Measurements from ENCODE around the gene PRKAR2A.
"Not testable (repeated sequence)": the region's sequence is repeated elsewhere in the genome, so short reads cannot be mapped to it uniquely, and the experiment has no call there.

The PRKAR2A gene

GRCh38 chr3:48830715-48831114 is 17.0 kb downstream of the PRKAR2A start:
- no peak for TF ChIP-seq CTCF (IDR thresholded peaks at IDR 0.05; ENCODE audit: low read depth, low read length)
- in situ Hi-C loops (cut with HindIII; ENCODE audit: low sequenced_read_pairs): no loop called here
- no peak for DNase-seq (ENCODE audit: low read depth, low spot score)
- no peak overlapping the region for H3K4me3 ChIP-seq (ENCODE audit: low read depth, low read length)

DNA sequence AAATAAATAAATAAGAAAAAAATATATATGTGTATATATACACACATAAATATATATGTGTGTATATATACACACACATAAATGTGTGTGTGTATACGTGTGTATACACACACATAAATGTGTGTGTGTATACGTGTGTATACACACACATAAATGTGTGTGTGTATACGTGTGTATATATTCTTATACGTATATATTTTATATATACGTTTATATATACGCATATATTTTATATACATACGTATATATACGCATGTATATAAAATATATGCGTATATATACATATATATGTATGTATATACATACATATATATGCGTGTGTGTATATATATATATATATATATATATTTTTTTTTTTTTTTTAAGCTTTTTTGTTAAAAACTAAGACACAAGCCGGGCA is 18.1 kb downstream of the PRKAR2A start:
- in situ Hi-C loops (cut with HindIII; ENCODE audit: low sequenced_read_pairs); H3K4me3 ChIP-seq (ENCODE audit: low read depth, low read length); DNase-seq (ENCODE audit: low read depth, low spot score): not testable (repeated sequence)

DNA sequence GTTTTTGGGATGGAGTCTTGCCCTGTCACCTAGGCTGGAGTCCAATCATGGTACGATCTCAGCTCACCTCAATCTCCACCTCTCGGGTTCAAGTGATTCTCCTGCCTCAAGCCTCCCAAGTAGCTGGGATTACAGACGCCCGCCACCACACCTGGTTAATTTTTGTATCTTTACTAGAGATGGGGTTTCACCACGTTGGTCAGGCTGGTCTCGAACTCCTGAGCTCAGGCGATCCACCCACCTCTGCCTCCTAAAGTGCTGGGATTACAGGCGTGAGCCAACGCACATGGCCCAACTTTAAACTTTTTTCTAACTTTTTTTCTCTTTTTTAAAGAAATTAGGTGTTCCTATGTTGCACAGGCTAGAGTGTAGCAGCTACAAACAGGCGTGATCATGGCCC is 19.8 kb downstream of the PRKAR2A start:
- H3K4me3 ChIP-seq (ENCODE audit: low read depth, low read length); DNase-seq (ENCODE audit: low read depth, low spot score); in situ Hi-C loops (cut with HindIII; ENCODE audit: low sequenced_read_pairs): not testable (repeated sequence)

DNA sequence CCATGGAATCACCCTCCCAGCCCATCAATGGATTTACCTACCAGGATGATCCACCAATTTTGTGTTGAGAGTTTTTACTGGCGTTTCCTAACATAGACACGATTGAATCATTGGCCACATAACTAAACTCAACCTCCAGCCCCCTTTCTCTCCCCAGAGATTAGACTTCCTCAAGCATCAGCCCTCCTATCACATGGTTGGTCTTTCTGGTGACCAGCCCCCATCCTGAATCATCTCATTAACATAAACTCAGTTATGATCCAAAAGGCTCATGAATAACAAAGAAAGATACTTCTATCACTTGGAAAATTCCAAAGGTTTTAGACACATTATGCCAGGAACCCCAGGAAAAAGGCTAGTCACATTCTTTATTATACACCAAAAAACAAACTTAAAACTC is 21.2 kb downstream of the PRKAR2A start:
- H3K4me3 ChIP-seq (ENCODE audit: low read depth, low read length): no peak overlapping the region
- DNase-seq (ENCODE audit: low read depth, low spot score): peak; percentile 86
- in situ Hi-C loops (cut with HindIII; ENCODE audit: low sequenced_read_pairs): no loop called here
- no peak for TF ChIP-seq CTCF (IDR thresholded peaks at IDR 0.05; ENCODE audit: low read depth, low read length)

GRCh38 chr3:48820612-48821324 is 26.9 kb downstream of the PRKAR2A start:
- peak; percentile 51 for DNase-seq (ENCODE audit: low read depth, low spot score)
- in situ Hi-C loops (cut with HindIII; ENCODE audit: low sequenced_read_pairs): no loop called here
- TF ChIP-seq CTCF (IDR thresholded peaks at IDR 0.05; ENCODE audit: low read depth, low read length): no peak
- H3K4me3 ChIP-seq (ENCODE audit: low read depth, low read length): no peak overlapping the region

GRCh38 chr3:48819234-48820221 is 28.1 kb downstream of the PRKAR2A start:
- no peak for TF ChIP-seq CTCF (IDR thresholded peaks at IDR 0.05; ENCODE audit: low read depth, low read length)
- DNase-seq (ENCODE audit: low read depth, low spot score): no peak
- in situ Hi-C loops (cut with HindIII; ENCODE audit: low sequenced_read_pairs): no loop called here
- no peak overlapping the region for H3K4me3 ChIP-seq (ENCODE audit: low read depth, low read length)

- in situ Hi-C loops (cut with HindIII; ENCODE audit: low sequenced_read_pairs): no loop called here
- no peak for DNase-seq (ENCODE audit: low read depth, low spot score)
- no peak for TF ChIP-seq CTCF (IDR thresholded peaks at IDR 0.05; ENCODE audit: low read depth, low read length)
- no peak overlapping the region for H3K4me3 ChIP-seq (ENCODE audit: low read depth, low read length)
These were observed 36.1 kb downstream of the PRKAR2A start for GRCh38 chr3:48811524-48811923.
